ENCODE results near the gene KATNIP. TPM values are rescaled to one million over a fixed set of nuclear protein-coding genes. Genes with fewer than 3 reads are reported as not detected.

KATNIP gene
- polyA plus RNA-seq, 1 donor (not counting 4 experiments of a cell fraction or from before 2014, with no cell fraction given) = 19.0 TPM

DNA sequence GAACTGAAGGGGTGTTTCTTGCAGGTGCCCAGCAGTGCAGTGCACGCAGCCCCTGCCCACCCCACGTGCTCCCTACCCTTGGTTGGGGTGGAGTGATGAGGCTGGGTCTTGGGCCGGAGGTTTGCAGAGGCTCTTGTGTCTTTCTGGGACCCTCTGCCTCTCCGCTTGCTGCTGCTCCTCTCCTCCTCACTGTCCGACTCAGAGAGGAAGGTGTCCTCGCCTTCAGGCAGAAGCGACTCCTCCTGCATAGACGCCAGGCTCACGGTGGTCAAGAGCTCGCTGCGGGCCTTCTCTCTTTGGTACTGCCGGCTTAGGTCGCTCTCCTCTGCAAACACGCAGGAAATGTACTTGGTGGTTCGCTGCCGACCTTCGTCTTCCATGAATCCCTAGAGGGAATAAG lies 43.2 kb upstream of the KATNIP start:
- FAIRE-seq (no peak), DNase-seq (ENCODE audit: low read depth, low spot score) (no peak)
- Histone ChIP-seq H3K9me1 (ENCODE audit: control insufficient read depth, extremely low read depth, insufficient read depth, low read length) (peaks cover 4% of the 10 kb centered on the region), H3K4me3 (ENCODE audit: control insufficient read depth in 2 of 3, extremely low read depth in 1 of 3, insufficient read depth in 2 of 3, low read depth in 1 of 3, low read length in 3 of 3) (no peak overlapping the region), H3K27me3 (ENCODE audit: control insufficient read depth, extremely low read depth, insufficient read depth, low read length) (no peaks in the 10 kb centered on the region), H3K27ac (ENCODE audit: control insufficient read depth, insufficient read depth, low read length) (no peak overlapping the region), H3K4me1 (ENCODE audit: control insufficient read depth, extremely low read depth, insufficient read depth, low read length) (peaks cover 26% of the 10 kb centered on the region), H3K79me2 (ENCODE audit: control insufficient read depth, insufficient read depth, low read length) (no peaks in the 10 kb centered on the region), H3K4me2 (ENCODE audit: control insufficient read depth, extremely low read depth, insufficient read depth, low read depth, low read length) (no peak overlapping the region), H4K20me1 (ENCODE audit: control insufficient read depth, extremely low read depth, insufficient read depth, low read length) (no peaks in the 10 kb centered on the region), H3K9me3 (ENCODE audit: control insufficient read depth, low read depth, low read length) (no peaks in the 10 kb centered on the region), H3K36me3 (ENCODE audit: control insufficient read depth in 2 of 2, extremely low read depth in 1 of 2, insufficient read depth in 2 of 2, low read length in 2 of 2) (peaks cover 37 to 58% of the 10 kb centered on the region in 2 experiments), H3K9ac (ENCODE audit: control insufficient read depth, extremely low read depth, insufficient read depth, low read length) (no peak overlapping the region), H2AFZ (ENCODE audit: control insufficient read depth, low read length) (no peak overlapping the region)
- dilution Hi-C loops (cut with MboI; ENCODE audit: extremely low pct_ligation_motif_present, low sequenced_read_pairs) = no loop called here
- TF ChIP-seq, protein P1, sequence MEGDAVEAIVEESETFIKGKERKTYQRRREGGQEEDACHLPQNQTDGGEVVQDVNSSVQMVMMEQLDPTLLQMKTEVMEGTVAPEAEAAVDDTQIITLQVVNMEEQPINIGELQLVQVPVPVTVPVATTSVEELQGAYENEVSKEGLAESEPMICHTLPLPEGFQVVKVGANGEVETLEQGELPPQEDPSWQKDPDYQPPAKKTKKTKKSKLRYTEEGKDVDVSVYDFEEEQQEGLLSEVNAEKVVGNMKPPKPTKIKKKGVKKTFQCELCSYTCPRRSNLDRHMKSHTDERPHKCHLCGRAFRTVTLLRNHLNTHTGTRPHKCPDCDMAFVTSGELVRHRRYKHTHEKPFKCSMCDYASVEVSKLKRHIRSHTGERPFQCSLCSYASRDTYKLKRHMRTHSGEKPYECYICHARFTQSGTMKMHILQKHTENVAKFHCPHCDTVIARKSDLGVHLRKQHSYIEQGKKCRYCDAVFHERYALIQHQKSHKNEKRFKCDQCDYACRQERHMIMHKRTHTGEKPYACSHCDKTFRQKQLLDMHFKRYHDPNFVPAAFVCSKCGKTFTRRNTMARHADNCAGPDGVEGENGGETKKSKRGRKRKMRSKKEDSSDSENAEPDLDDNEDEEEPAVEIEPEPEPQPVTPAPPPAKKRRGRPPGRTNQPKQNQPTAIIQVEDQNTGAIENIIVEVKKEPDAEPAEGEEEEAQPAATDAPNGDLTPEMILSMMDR (optimal IDR thresholded peaks at IDR 0.05 in 1 of 3, IDR thresholded peaks at IDR 0.05 in 1 of 3, conservative IDR thresholded peaks at IDR 0.05 in 1 of 3; ENCODE audit: extremely low read depth in 1 of 3, insufficient read depth in 2 of 3, low read length in 3 of 3) = no peak
- TF ChIP-seq EZH2 (IDR thresholded peaks at IDR 0.05; ENCODE audit: low read length) = no peak

DNA sequence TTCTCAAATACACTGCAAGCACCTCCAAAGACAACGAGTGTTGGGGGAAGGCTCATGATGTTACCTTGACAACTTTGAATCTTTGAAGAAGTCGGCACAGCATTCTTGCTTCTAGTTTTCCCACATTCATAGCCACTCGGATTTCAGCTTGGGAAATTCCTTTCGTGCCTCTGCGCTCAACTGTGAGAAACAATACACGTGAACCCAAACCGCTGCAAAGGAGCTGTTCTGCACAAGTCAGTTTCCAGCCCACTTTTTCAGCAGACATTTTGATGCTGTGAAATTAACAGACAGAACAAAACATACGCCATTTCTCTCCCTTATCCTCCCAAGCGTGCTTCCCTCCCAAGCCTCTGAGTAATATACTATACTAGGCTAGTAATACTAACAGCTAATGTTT lies 41.5 kb upstream of the KATNIP start:
- Histone ChIP-seq H3K36me3 (ENCODE audit: control insufficient read depth in 2 of 2, extremely low read depth in 1 of 2, insufficient read depth in 2 of 2, low read length in 2 of 2) (peaks cover 31 to 49% of the 10 kb centered on the region in 2 experiments), H3K9me1 (ENCODE audit: control insufficient read depth, extremely low read depth, insufficient read depth, low read length) (peaks cover 4% of the 10 kb centered on the region), H3K4me1 (ENCODE audit: control insufficient read depth, extremely low read depth, insufficient read depth, low read length) (peaks cover 24% of the 10 kb centered on the region), H3K9me3 (ENCODE audit: control insufficient read depth, low read depth, low read length) (no peaks in the 10 kb centered on the region), H3K27ac (ENCODE audit: control insufficient read depth, insufficient read depth, low read length) (no peak overlapping the region), H3K4me2 (ENCODE audit: control insufficient read depth, extremely low read depth, insufficient read depth, low read depth, low read length) (no peak overlapping the region), H3K9ac (ENCODE audit: control insufficient read depth, extremely low read depth, insufficient read depth, low read length) (no peak overlapping the region), H3K79me2 (ENCODE audit: control insufficient read depth, insufficient read depth, low read length) (no peaks in the 10 kb centered on the region), H4K20me1 (ENCODE audit: control insufficient read depth, extremely low read depth, insufficient read depth, low read length) (no peaks in the 10 kb centered on the region), H3K4me3 (ENCODE audit: control insufficient read depth in 2 of 3, extremely low read depth in 1 of 3, insufficient read depth in 2 of 3, low read depth in 1 of 3, low read length in 3 of 3) (no peak overlapping the region), H3K27me3 (ENCODE audit: control insufficient read depth, extremely low read depth, insufficient read depth, low read length) (no peaks in the 10 kb centered on the region), H2AFZ (ENCODE audit: control insufficient read depth, low read length) (no peak overlapping the region)
- DNase-seq (ENCODE audit: low read depth, low spot score) (no peak), FAIRE-seq (no peak)
- dilution Hi-C loops (cut with MboI; ENCODE audit: extremely low pct_ligation_motif_present, low sequenced_read_pairs) = no loop called here
- TF ChIP-seq, protein P1 (optimal IDR thresholded peaks at IDR 0.05 in 1 of 3, IDR thresholded peaks at IDR 0.05 in 1 of 3, conservative IDR thresholded peaks at IDR 0.05 in 1 of 3; ENCODE audit: extremely low read depth in 1 of 3, insufficient read depth in 2 of 3, low read length in 3 of 3) = no peak
- no peak for TF ChIP-seq EZH2 (IDR thresholded peaks at IDR 0.05; ENCODE audit: low read length)
